HG03432 (cell line): Measurements from ENCODE around the gene CHRNB4.
"Not testable (repeated sequence)": the region's sequence is repeated elsewhere in the genome, so short reads cannot be mapped to it uniquely, and the experiment has no call there.

Experiments used
- ATAC-seq: cut with Tn5 transposase; IDR thresholded peaks from one replicate; pipeline ENCODE4 v1.9.1; 2021; ENCODE audit warnings: mild to moderate bottlenecking, moderate library complexity; ENCODE audit not compliant: unreplicated experiment

CHRNB4 gene

GRCh38 chr15:78641102-78641748 is at the start of gene CHRNB4:
TSS of gene CHRNB4 (minus strand) at chr15:78641210. CDS start at chr15:78641133, 77 bp downstream.
- ATAC-seq = no peak

- ATAC-seq = no peak
Observed at GRCh38 chr15:78689626-78690025, 48.6 kb upstream of the CHRNB4 start.

GRCh38 chr15:78685925-78686324 is 44.9 kb upstream of the CHRNB4 start:
- no peak for ATAC-seq

- no peak for ATAC-seq
Observed at GRCh38 chr15:78685159-78685921, 44.3 kb upstream of the CHRNB4 start.

GRCh38 chr15:78684657-78685056 is 43.6 kb upstream of the CHRNB4 start:
- ATAC-seq = no peak

- not testable (repeated sequence) for ATAC-seq
Observed at GRCh38 chr15:78683599-78683998, 42.6 kb upstream of the CHRNB4 start.

- no peak for ATAC-seq
Observed at GRCh38 chr15:78682693-78683410, 41.8 kb upstream of the CHRNB4 start.

GRCh38 chr15:78682004-78682651 is 41.1 kb upstream of the CHRNB4 start:
- no peak for ATAC-seq

- no peak for ATAC-seq
Observed at GRCh38 chr15:78681281-78682003, 40.4 kb upstream of the CHRNB4 start.

- ATAC-seq = no peak
Observed at GRCh38 chr15:78680431-78681075, 39.5 kb upstream of the CHRNB4 start.

GRCh38 chr15:78679089-78679511 is 38.1 kb upstream of the CHRNB4 start:
- no peak for ATAC-seq

- ATAC-seq = no peak
Observed at GRCh38 chr15:78676424-78677110, 35.6 kb upstream of the CHRNB4 start.

- no peak for ATAC-seq
Observed at GRCh38 chr15:78675617-78676360, 34.8 kb upstream of the CHRNB4 start.

GRCh38 chr15:78675206-78675605 is 34.2 kb upstream of the CHRNB4 start:
- ATAC-seq = no peak

- ATAC-seq = no peak
Observed at GRCh38 chr15:78673917-78674444, 33.0 kb upstream of the CHRNB4 start.

GRCh38 chr15:78673476-78673875 is 32.5 kb upstream of the CHRNB4 start:
- no peak for ATAC-seq

GRCh38 chr15:78672285-78673014 is 31.4 kb upstream of the CHRNB4 start:
- ATAC-seq = no peak
